Smooth muscle cell of the pulmonary artery (primary cell): ENCODE results near the gene CD82. TPM values are rescaled to one million over a fixed set of nuclear protein-coding genes. Genes with fewer than 3 reads are reported as not detected.

Experiments used
- total RNA-seq: library from RNA; depleted of rRNA; stranded (reverse); fragments of >200 nt; gene quantifications from 2 replicates; pipeline ENCODE4 v1.2.3, GENCODE V29; 2014

CD82 gene
- total RNA-seq, result 36.7 and 56.5 TPM in 2 replicates

GRCh38 chr11:44565211-44565952, at the start of gene CD82:
CD82 (plus strand) TSS chr11:44565663; CDS start chr11:44594663, 29,000 bp downstream.

Other genes starting within 250 kb of the CD82 start
- 0.10 and 0.33 TPM in 2 replicates for gene TSPAN18, start 161.3 kb downstream of the CD82 start, total RNA-seq